ENCODE results near the gene C1QTNF4. TPM values are rescaled to one million over a fixed set of nuclear protein-coding genes. Genes with fewer than 3 reads are reported as not detected.
A peak's percentile ranks its signal among the peaks of the same experiment; 100 is the strongest.

C1QTNF4 gene
- total and polyA plus RNA-seq, 10 donors: 0.41 to 2.5 (median 1.3) TPM

- intact Hi-C loops (cut with DNase I; ENCODE audit: low total_unique reads): no loop called here
- Histone ChIP-seq H3K4me3 (peak within 1 kb of the TSS; percentile 82 to 98 (median 94)), H3K9me3 (no peaks in the 10 kb centered on the region), H3K27ac (peak within 1 kb of the TSS; percentile 79 to 94 (median 90)), H3K4me1 (peaks cover 19 to 63% (median 41%) of the 10 kb centered on the region in 6 donors), H3K36me3 (peaks cover 7 to 77% (median 61%) of the 10 kb centered on the region in 6 donors), H3K27me3 (replicated peaks in 1 of 7) (no peaks in the 10 kb centered on the region)
- peak; percentile 95 to 97 (median 96) for TF ChIP-seq POLR2AphosphoS5 (IDR thresholded peaks at IDR 0.05)
- TF ChIP-seq POLR2A (IDR thresholded peaks at IDR 0.05): peak in 1 of 3 donors; percentile 74
- TF ChIP-seq CTCF (IDR thresholded peaks at IDR 0.05 in 8 of 11, conservative IDR thresholded peaks at IDR 0.05 in 3 of 11): peak in 2 of 11 experiments; percentile 17 to 21
- DNase-seq: peak; percentile 95
- WGBS, 5 donors: 0 to 1% (median 1%) methylated on average over 48 to 72 of the region's 72 CpGs
These were observed 15.4 kb downstream of the C1QTNF4 start, which contains the start of the genes KBTBD4 and NDUFS3 for GRCh38 chr11:47578524-47579494. TSS of gene KBTBD4 (minus strand) at chr11:47578970. CDS start at chr11:47578951, 19 bp downstream. TSS of gene NDUFS3 (plus strand) at chr11:47579074. CDS start at chr11:47579092, 18 bp downstream.

- Histone ChIP-seq H3K4me3 (peak overlapping the region in 6 of 8 donors; percentile 82 to 97 (median 94)), H3K36me3 (peaks cover 10 to 77% (median 61%) of the 10 kb centered on the region in 6 donors)
These were observed 16.7 kb downstream of the C1QTNF4 start for GRCh38 chr11:47577460-47578041.

GRCh38 chr11:47573321-47573720 is 20.9 kb downstream of the C1QTNF4 start:
- TF ChIP-seq POLR2A (IDR thresholded peaks at IDR 0.05) (no peak), CTCF (IDR thresholded peaks at IDR 0.05 in 8 of 11, conservative IDR thresholded peaks at IDR 0.05 in 3 of 11) (no peak), POLR2AphosphoS5 (IDR thresholded peaks at IDR 0.05) (no peak)
- no peaks in the 10 kb centered on the region for H3K27me3 ChIP-seq (replicated peaks in 1 of 7)
- peak; percentile 56 for DNase-seq
- no peaks in the 10 kb centered on the region for H3K9me3 ChIP-seq
- intact Hi-C loops (cut with DNase I; ENCODE audit: low total_unique reads): no loop called here
- peaks cover 13 to 72% (median 24%) of the 10 kb centered on the region in 6 donors for H3K4me1 ChIP-seq
- WGBS, 5 donors: 88 to 96% (median 94%) methylated on average over 10 to 11 of the region's 11 CpGs
- H3K4me3 ChIP-seq: no peak overlapping the region
- H3K36me3 ChIP-seq: peaks cover 9 to 95% (median 63%) of the 10 kb centered on the region in 6 donors
- H3K27ac ChIP-seq: no peak overlapping the region

More at GRCh38 chr11:47577460-47578041, 16.7 kb downstream of the C1QTNF4 start:
- TF ChIP-seq POLR2A (IDR thresholded peaks at IDR 0.05) (no peak), POLR2AphosphoS5 (IDR thresholded peaks at IDR 0.05) (no peak), CTCF (IDR thresholded peaks at IDR 0.05 in 8 of 11, conservative IDR thresholded peaks at IDR 0.05 in 3 of 11) (no peak)
- intact Hi-C loops (cut with DNase I; ENCODE audit: low total_unique reads): no loop called here
- 76 to 86% (median 80%) methylated on average over 13 of the region's 13 CpGs for WGBS, 5 donors
- Histone ChIP-seq H3K9me3 (no peaks in the 10 kb centered on the region), H3K27me3 (replicated peaks in 1 of 7) (no peaks in the 10 kb centered on the region), H3K4me1 (peaks cover 19 to 76% (median 44%) of the 10 kb centered on the region in 6 donors), H3K27ac (peak overlapping the region in 3 of 8 donors; percentile 90 to 94 (median 93))
- DNase-seq: peak; percentile 62
